ENCODE results near the gene ENHO.

Gene ENHO

GRCh38 chr9:34512131-34513078 is 10.4 kb downstream of the ENHO start:
- H3K36me3 ChIP-seq (ENCODE audit: insufficient read depth, low read length): no peaks in the 10 kb centered on the region
- no peaks in the 10 kb centered on the region for H3K27me3 ChIP-seq (ENCODE audit: control insufficient read depth in 1 of 2, insufficient read depth in 2 of 2, low read length in 2 of 2)
- no peak overlapping the region for H3K9ac ChIP-seq (ENCODE audit: low read length)
- H3K9me3 ChIP-seq (ENCODE audit: low read length): no peaks in the 10 kb centered on the region
- no peak overlapping the region for H3K4me3 ChIP-seq (ENCODE audit: low read depth in 1 of 2, low read length in 2 of 2)
- no peaks in the 10 kb centered on the region for H3K4me1 ChIP-seq (ENCODE audit: insufficient read depth, low read length)
- H3K27ac ChIP-seq (ENCODE audit: low read depth, low read length): no peak overlapping the region

DNA sequence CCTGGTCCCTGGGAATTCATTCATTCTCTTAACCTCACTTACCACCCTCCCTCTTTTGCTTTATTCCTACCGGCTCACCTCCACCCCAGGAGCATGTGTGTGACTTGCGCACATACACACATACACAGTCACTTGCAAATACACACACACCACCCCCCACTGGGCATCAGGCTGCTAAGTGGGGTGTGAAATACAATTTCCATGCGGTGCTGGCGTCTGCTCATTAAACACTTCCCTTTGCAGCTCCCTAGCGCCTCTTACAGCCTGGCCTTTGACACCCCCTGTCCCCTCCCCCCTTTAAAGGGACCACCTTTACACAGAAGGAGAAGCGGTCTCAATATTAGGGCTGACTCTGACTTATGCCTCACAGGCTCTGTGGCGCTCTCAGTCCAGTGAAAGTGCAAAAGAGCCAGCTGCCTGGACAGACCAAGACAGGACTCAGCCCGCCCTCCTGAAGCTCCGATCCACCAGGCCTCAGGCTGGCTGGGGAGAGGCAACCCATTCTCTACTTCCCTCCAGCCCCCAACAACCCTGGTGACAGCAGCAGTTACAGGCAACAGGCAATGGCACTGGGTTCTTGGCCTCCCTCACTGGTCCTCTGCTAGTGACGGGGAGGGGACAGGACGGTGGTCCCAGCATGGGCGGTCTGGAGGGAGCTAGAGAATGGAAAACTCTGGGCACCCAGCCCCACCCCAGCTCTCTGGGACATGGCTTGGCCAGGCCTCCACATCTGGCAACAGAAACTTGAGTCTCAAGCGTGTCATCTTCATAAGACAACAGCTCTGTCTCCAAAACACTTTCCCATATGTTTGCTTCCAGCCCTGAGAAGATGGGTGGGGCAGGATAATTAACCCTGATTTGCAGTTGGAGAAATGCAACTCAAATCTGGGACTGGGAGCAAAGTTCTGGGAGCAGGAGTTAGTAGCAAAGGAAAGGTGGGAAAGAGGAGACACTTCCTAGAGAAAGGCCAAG is 12.0 kb downstream of the ENHO start:
- H3K9me3 ChIP-seq (ENCODE audit: low read length): no peaks in the 10 kb centered on the region
- no peak overlapping the region for H3K9ac ChIP-seq (ENCODE audit: low read length)
- H3K36me3 ChIP-seq (ENCODE audit: insufficient read depth, low read length): no peaks in the 10 kb centered on the region
- no peak overlapping the region for H3K4me3 ChIP-seq (ENCODE audit: low read depth in 1 of 2, low read length in 2 of 2)
- H3K27ac ChIP-seq (ENCODE audit: low read depth, low read length): no peak overlapping the region
- H3K27me3 ChIP-seq (ENCODE audit: control insufficient read depth in 1 of 2, insufficient read depth in 2 of 2, low read length in 2 of 2): no peaks in the 10 kb centered on the region
- H3K4me1 ChIP-seq (ENCODE audit: insufficient read depth, low read length): no peaks in the 10 kb centered on the region

- H3K27ac ChIP-seq (ENCODE audit: low read depth, low read length): no peak overlapping the region
- H3K9me3 ChIP-seq (ENCODE audit: low read length): no peaks in the 10 kb centered on the region
Observed at GRCh38 chr9:34508951-34509350, 13.8 kb downstream of the ENHO start.

GRCh38 chr9:34508463-34508862 is 14.3 kb downstream of the ENHO start:
- Histone ChIP-seq H3K27me3 (ENCODE audit: control insufficient read depth in 1 of 2, insufficient read depth in 2 of 2, low read length in 2 of 2) (no peaks in the 10 kb centered on the region), H3K9ac (ENCODE audit: low read length) (no peak overlapping the region), H3K4me1 (ENCODE audit: insufficient read depth, low read length) (no peaks in the 10 kb centered on the region), H3K27ac (ENCODE audit: low read depth, low read length) (no peak overlapping the region), H3K36me3 (ENCODE audit: insufficient read depth, low read length) (no peaks in the 10 kb centered on the region), H3K4me3 (ENCODE audit: low read depth in 1 of 2, low read length in 2 of 2) (no peak overlapping the region), H3K9me3 (ENCODE audit: low read length) (no peaks in the 10 kb centered on the region)

More at GRCh38 chr9:34508951-34509350, 13.8 kb downstream of the ENHO start:
- Histone ChIP-seq H3K9ac (ENCODE audit: low read length) (no peak overlapping the region), H3K27me3 (ENCODE audit: control insufficient read depth in 1 of 2, insufficient read depth in 2 of 2, low read length in 2 of 2) (no peaks in the 10 kb centered on the region), H3K4me3 (ENCODE audit: low read depth in 1 of 2, low read length in 2 of 2) (no peak overlapping the region), H3K36me3 (ENCODE audit: insufficient read depth, low read length) (no peaks in the 10 kb centered on the region), H3K4me1 (ENCODE audit: insufficient read depth, low read length) (no peaks in the 10 kb centered on the region)

DNA sequence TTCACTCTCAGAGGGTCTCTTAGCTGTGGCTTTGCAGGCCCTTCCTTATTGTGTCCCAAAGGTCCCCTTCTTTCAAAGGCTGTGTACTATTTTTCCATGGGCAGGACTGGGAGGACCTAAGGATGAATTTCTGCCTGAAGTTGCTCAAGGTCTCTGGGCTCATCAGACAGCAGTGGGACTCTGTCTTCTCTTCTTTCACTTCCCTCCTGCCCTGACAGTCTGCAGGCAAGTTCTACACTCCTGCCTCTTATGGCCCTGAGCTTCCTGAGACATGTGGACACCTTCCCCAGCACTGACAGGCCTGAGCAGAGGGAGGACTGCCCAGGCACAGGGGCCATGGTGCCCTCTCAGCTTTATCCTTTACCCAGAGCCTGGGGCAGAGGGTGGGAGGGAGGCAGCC is 14.8 kb downstream of the ENHO start:
- Histone ChIP-seq H3K27me3 (ENCODE audit: control insufficient read depth in 1 of 2, insufficient read depth in 2 of 2, low read length in 2 of 2) (no peaks in the 10 kb centered on the region), H3K4me3 (ENCODE audit: low read depth in 1 of 2, low read length in 2 of 2) (no peak overlapping the region), H3K9ac (ENCODE audit: low read length) (no peak overlapping the region), H3K9me3 (ENCODE audit: low read length) (no peaks in the 10 kb centered on the region), H3K36me3 (ENCODE audit: insufficient read depth, low read length) (no peaks in the 10 kb centered on the region), H3K27ac (ENCODE audit: low read depth, low read length) (no peak overlapping the region), H3K4me1 (ENCODE audit: insufficient read depth, low read length) (peaks cover 4% of the 10 kb centered on the region)

DNA sequence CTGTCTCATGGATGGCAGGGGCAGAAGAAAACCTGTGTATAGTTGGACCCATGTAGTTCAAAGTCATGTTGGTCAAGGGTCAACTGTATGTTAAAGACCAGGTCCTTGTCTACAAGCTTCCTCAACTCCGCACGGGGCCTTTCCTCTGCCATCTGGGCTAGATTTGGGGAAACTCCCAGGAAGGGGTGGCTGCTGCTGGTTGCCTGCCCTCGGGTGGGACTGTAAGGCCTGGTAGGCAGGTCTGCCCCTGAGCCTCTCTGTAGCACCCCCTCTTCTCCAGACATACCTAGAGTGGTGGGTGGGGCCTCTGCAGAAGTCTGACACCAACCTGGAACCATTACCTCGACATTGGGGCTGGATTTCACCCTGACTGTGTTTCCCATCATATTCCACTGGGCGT is 15.2 kb downstream of the ENHO start:
- Histone ChIP-seq H3K4me3 (ENCODE audit: low read depth in 1 of 2, low read length in 2 of 2) (no peak overlapping the region), H3K27me3 (ENCODE audit: control insufficient read depth in 1 of 2, insufficient read depth in 2 of 2, low read length in 2 of 2) (no peaks in the 10 kb centered on the region), H3K27ac (ENCODE audit: low read depth, low read length) (no peak overlapping the region), H3K9ac (ENCODE audit: low read length) (no peak overlapping the region), H3K4me1 (ENCODE audit: insufficient read depth, low read length) (peaks cover 8% of the 10 kb centered on the region), H3K36me3 (ENCODE audit: insufficient read depth, low read length) (no peaks in the 10 kb centered on the region), H3K9me3 (ENCODE audit: low read length) (no peaks in the 10 kb centered on the region)

DNA sequence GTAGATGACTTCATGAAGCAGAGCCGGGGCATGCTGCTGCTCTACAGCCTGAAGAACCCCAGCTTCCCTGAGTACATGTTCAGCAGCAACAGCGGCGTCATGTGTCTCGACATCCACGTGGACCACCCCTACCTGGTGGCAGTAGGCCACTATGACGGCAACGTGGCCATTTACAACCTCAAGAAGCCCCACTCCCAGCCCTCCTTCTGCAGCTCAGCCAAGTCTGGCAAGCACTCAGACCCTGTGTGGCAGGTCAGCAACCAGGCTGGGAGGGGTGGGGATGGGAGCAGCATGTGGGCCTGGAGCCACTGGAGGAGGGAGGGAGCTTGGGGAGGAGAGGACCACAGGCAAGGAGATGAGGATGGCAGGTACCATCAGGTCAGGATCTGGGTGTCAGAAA is 16.2 kb downstream of the ENHO start:
- peaks cover 17% of the 10 kb centered on the region for H3K4me1 ChIP-seq (ENCODE audit: insufficient read depth, low read length)
- H3K36me3 ChIP-seq (ENCODE audit: insufficient read depth, low read length): no peaks in the 10 kb centered on the region
- H3K9ac ChIP-seq (ENCODE audit: low read length): no peak overlapping the region
- no peaks in the 10 kb centered on the region for H3K27me3 ChIP-seq (ENCODE audit: control insufficient read depth in 1 of 2, insufficient read depth in 2 of 2, low read length in 2 of 2)
- H3K4me3 ChIP-seq (ENCODE audit: low read depth in 1 of 2, low read length in 2 of 2): no peak overlapping the region
- H3K27ac ChIP-seq (ENCODE audit: low read depth, low read length): no peak overlapping the region
- H3K9me3 ChIP-seq (ENCODE audit: low read length): no peaks in the 10 kb centered on the region

- Histone ChIP-seq H3K4me1 (ENCODE audit: insufficient read depth, low read length) (peaks cover 25% of the 10 kb centered on the region), H3K9me3 (ENCODE audit: low read length) (no peaks in the 10 kb centered on the region), H3K9ac (ENCODE audit: low read length) (no peak overlapping the region), H3K36me3 (ENCODE audit: insufficient read depth, low read length) (no peaks in the 10 kb centered on the region), H3K27ac (ENCODE audit: low read depth, low read length) (no peak overlapping the region), H3K4me3 (ENCODE audit: low read depth in 1 of 2, low read length in 2 of 2) (no peak overlapping the region), H3K27me3 (ENCODE audit: control insufficient read depth in 1 of 2, insufficient read depth in 2 of 2, low read length in 2 of 2) (no peaks in the 10 kb centered on the region)
Observed at GRCh38 chr9:34505370-34506120, 17.2 kb downstream of the ENHO start.

DNA sequence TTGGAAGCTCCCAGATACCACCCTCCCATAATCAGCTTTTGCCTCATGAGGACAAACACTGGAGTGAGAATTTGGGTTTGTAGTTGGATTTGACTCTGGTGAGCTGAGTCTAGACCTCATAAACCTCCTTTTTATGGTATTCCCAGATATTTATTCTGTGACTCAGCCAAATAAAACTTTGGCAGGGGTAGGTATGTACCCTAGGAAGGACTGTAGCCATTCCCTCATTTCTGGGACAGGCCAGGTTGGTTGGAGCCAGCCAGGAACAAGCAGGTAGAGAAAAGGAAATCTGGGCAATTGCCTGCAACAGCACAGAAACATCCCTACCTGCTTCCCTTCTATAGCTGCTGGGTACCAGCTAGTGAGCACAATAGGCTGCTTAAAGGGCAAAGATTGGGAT is 19.4 kb downstream of the ENHO start:
- H3K27me3 ChIP-seq (ENCODE audit: control insufficient read depth in 1 of 2, insufficient read depth in 2 of 2, low read length in 2 of 2): no peaks in the 10 kb centered on the region
- no peak overlapping the region for H3K9ac ChIP-seq (ENCODE audit: low read length)
- no peak overlapping the region for H3K27ac ChIP-seq (ENCODE audit: low read depth, low read length)
- H3K4me1 ChIP-seq (ENCODE audit: insufficient read depth, low read length): peaks cover 25% of the 10 kb centered on the region
- no peaks in the 10 kb centered on the region for H3K36me3 ChIP-seq (ENCODE audit: insufficient read depth, low read length)
- H3K9me3 ChIP-seq (ENCODE audit: low read length): no peaks in the 10 kb centered on the region
- H3K4me3 ChIP-seq (ENCODE audit: low read depth in 1 of 2, low read length in 2 of 2): no peak overlapping the region

GRCh38 chr9:34502891-34503290 is 19.9 kb downstream of the ENHO start:
- H3K9ac ChIP-seq (ENCODE audit: low read length): no peak overlapping the region
- H3K4me3 ChIP-seq (ENCODE audit: low read depth in 1 of 2, low read length in 2 of 2): no peak overlapping the region
- no peaks in the 10 kb centered on the region for H3K9me3 ChIP-seq (ENCODE audit: low read length)
- no peaks in the 10 kb centered on the region for H3K36me3 ChIP-seq (ENCODE audit: insufficient read depth, low read length)
- H3K27ac ChIP-seq (ENCODE audit: low read depth, low read length): no peak overlapping the region
- H3K27me3 ChIP-seq (ENCODE audit: control insufficient read depth in 1 of 2, insufficient read depth in 2 of 2, low read length in 2 of 2): no peaks in the 10 kb centered on the region
- peaks cover 25% of the 10 kb centered on the region for H3K4me1 ChIP-seq (ENCODE audit: insufficient read depth, low read length)

- peaks cover 25% of the 10 kb centered on the region for H3K4me1 ChIP-seq (ENCODE audit: insufficient read depth, low read length)
- H3K9ac ChIP-seq (ENCODE audit: low read length): no peak overlapping the region
- no peaks in the 10 kb centered on the region for H3K36me3 ChIP-seq (ENCODE audit: insufficient read depth, low read length)
- H3K9me3 ChIP-seq (ENCODE audit: low read length): no peaks in the 10 kb centered on the region
- H3K27me3 ChIP-seq (ENCODE audit: control insufficient read depth in 1 of 2, insufficient read depth in 2 of 2, low read length in 2 of 2): no peaks in the 10 kb centered on the region
- no peak overlapping the region for H3K27ac ChIP-seq (ENCODE audit: low read depth, low read length)
- no peak overlapping the region for H3K4me3 ChIP-seq (ENCODE audit: low read depth in 1 of 2, low read length in 2 of 2)
Observed at GRCh38 chr9:34502471-34502870, 20.3 kb downstream of the ENHO start.
